ENCODE results near the gene SCLT1. TPM values are rescaled to one million over a fixed set of nuclear protein-coding genes. Genes with fewer than 3 reads are reported as not detected.

Gene SCLT1
- polyA plus RNA-seq, 1 donor from 2014 or later: 12.8 TPM

GRCh38 chr4:128837198-128837597, 256.1 kb downstream of the SCLT1 start:
- Histone ChIP-seq H3K4me3 (ENCODE audit: low read length) (no peak overlapping the region), H3K9me3 (ENCODE audit: low read length) (no peaks in the 10 kb centered on the region), H2AFZ (ENCODE audit: low read depth, low read length) (no peak overlapping the region), H3K4me2 (ENCODE audit: low read length) (no peak overlapping the region), H3F3A (ENCODE audit: insufficient read depth, low read length, poor library complexity, severe bottlenecking) (no peaks in the 10 kb centered on the region), H3K9me2 (ENCODE audit: insufficient read depth, low read length) (no peaks in the 10 kb centered on the region), H3K27me3 (ENCODE audit: insufficient read depth, low read depth, low read length) (no peaks in the 10 kb centered on the region), H3K36me3 (ENCODE audit: insufficient read depth, low read length) (no peaks in the 10 kb centered on the region), H3K9ac (ENCODE audit: low read length) (no peak overlapping the region), H4K20me1 (ENCODE audit: insufficient read depth) (no peaks in the 10 kb centered on the region), H3K79me2 (replicated peaks; ENCODE audit: insufficient read depth, low read length) (peaks cover 34% of the 10 kb centered on the region), H3K27ac (ENCODE audit: low read length) (no peak overlapping the region)
- TF ChIP-seq REST (IDR thresholded peaks at IDR 0.05; ENCODE audit: borderline replicate concordance): no peak
- no peak for TF ChIP-seq EP300 (conservative IDR thresholded peaks at IDR 0.05; ENCODE audit: poor library complexity, severe bottlenecking)
- TF ChIP-seq CTCF (IDR thresholded peaks at IDR 0.05; ENCODE audit: poor library complexity, severe bottlenecking): no peak
- TF ChIP-seq EZH2 (IDR thresholded peaks at IDR 0.05; ENCODE audit: borderline replicate concordance, insufficient read depth, low read length, poor library complexity, severe bottlenecking): no peak
- no peak for TF ChIP-seq TAF1 (IDR thresholded peaks at IDR 0.05; ENCODE audit: low read depth)
- TF ChIP-seq POLR2AphosphoS5 (IDR thresholded peaks at IDR 0.05): no peak
- no peak for TF ChIP-seq MXI1 (conservative IDR thresholded peaks at IDR 0.05; ENCODE audit: poor library complexity, severe bottlenecking)
- no peak for TF ChIP-seq SMC3 (conservative IDR thresholded peaks at IDR 0.05; ENCODE audit: poor library complexity)
- no peak for TF ChIP-seq RAD21 (conservative IDR thresholded peaks at IDR 0.05)

GRCh38 chr4:128835498-128836222, 257.7 kb downstream of the SCLT1 start:
- TF ChIP-seq EP300 (conservative IDR thresholded peaks at IDR 0.05; ENCODE audit: poor library complexity, severe bottlenecking): no peak
- no peak for TF ChIP-seq POLR2AphosphoS5 (IDR thresholded peaks at IDR 0.05)
- TF ChIP-seq EZH2 (IDR thresholded peaks at IDR 0.05; ENCODE audit: borderline replicate concordance, insufficient read depth, low read length, poor library complexity, severe bottlenecking): no peak
- no peaks in the 10 kb centered on the region for H3K9me2 ChIP-seq (ENCODE audit: insufficient read depth, low read length)
- H3K9ac ChIP-seq (ENCODE audit: low read length): no peak overlapping the region
- H3K27me3 ChIP-seq (ENCODE audit: insufficient read depth, low read depth, low read length): no peaks in the 10 kb centered on the region
- H3K36me3 ChIP-seq (ENCODE audit: insufficient read depth, low read length): no peaks in the 10 kb centered on the region
- H3K79me2 ChIP-seq (replicated peaks; ENCODE audit: insufficient read depth, low read length): peaks cover 24% of the 10 kb centered on the region
- no peak overlapping the region for H3K4me2 ChIP-seq (ENCODE audit: low read length)
- no peaks in the 10 kb centered on the region for H3K9me3 ChIP-seq (ENCODE audit: low read length)
- no peak overlapping the region for H2AFZ ChIP-seq (ENCODE audit: low read depth, low read length)
- H3F3A ChIP-seq (ENCODE audit: insufficient read depth, low read length, poor library complexity, severe bottlenecking): no peaks in the 10 kb centered on the region
- H4K20me1 ChIP-seq (ENCODE audit: insufficient read depth): no peaks in the 10 kb centered on the region
- no peak overlapping the region for H3K27ac ChIP-seq (ENCODE audit: low read length)
- H3K4me3 ChIP-seq (ENCODE audit: low read length): no peak overlapping the region

Small RNA genes within 50 kb of the gene (small RNA-seq; reads per million reads assigned to genes)
- gene AC093826.2: 0 reads per million in 3 experiments

Other genes starting within 250 kb of the SCLT1 start
- 39.6 and 42.2 TPM in 2 replicates for gene C4orf33, start 2.6 kb upstream of the SCLT1 start, polyA plus RNA-seq

Measured in neural cell (in vitro differentiated cells).